CD4-positive, alpha-beta memory T cell (primary cell): Measurements from ENCODE around the gene PID1. TPM values are rescaled to one million over a fixed set of nuclear protein-coding genes. Genes with fewer than 3 reads are reported as not detected.

Experiments used
- CTCF ChIA-PET: fragments of 350-600 bp; sonication (Branson Sonifier 250); formaldehyde crosslinking; loops from one replicate; lab custom pipeline; 2021; ENCODE audit warnings: inconsistent platforms; ENCODE audit not compliant: partially characterized antibody; lab: Charles Lee
- POLR2A ChIA-PET: fragments of 350-600 bp; sonication (Branson Sonifier 250); formaldehyde crosslinking; loops from one replicate; lab custom pipeline; 2021; ENCODE audit not compliant: partially characterized antibody; lab: Charles Lee
- DNase-seq, 5 donors: peaks; one replicate each; pipeline versions ENCODE4 v3.0.0 to v3.0.0-alpha.2; 2020 to 2022; ENCODE audit warnings: mixed read lengths in 1 of 5
- H3K27ac ChIP-seq: one replicate; pipeline ENCODE4 v1.7.0; 2013; ENCODE audit warnings: low read depth, low read length
- H3K27me3 ChIP-seq: 2 replicates; pipeline ENCODE4 v1.7.0; 2013; ENCODE audit warnings: mild to moderate bottlenecking, low read length, moderate library complexity; ENCODE audit not compliant: insufficient read depth
- H3K36me3 ChIP-seq: 2 replicates; pipeline ENCODE4 v1.7.0; 2013; ENCODE audit warnings: mild to moderate bottlenecking, low read length, moderate library complexity; ENCODE audit not compliant: insufficient read depth
- H3K4me1 ChIP-seq: 2 replicates; pipeline ENCODE4 v1.7.0; 2013; ENCODE audit warnings: mild to moderate bottlenecking, low read length, moderate library complexity; ENCODE audit not compliant: insufficient read depth
- H3K4me3 ChIP-seq, 2 donors: one replicate each; pipeline ENCODE4 v1.7.0; 2013; ENCODE audit warnings: low read length in 2 of 2, mild to moderate bottlenecking in 1 of 2
- H3K9me3 ChIP-seq, 2 donors: one replicate each; pipeline ENCODE4 v1.7.0; 2013; ENCODE audit warnings: low read length in 2 of 2, control low read depth in 1 of 2; ENCODE audit not compliant: control insufficient read depth in 1 of 2
- H3K27ac Mint-ChIP-seq, 7 donors: one replicate each; pipeline ENCODE4 v1.8.0; 2020 to 2021; ENCODE audit warnings: mixed read lengths in 7 of 7, mild to moderate bottlenecking in 6 of 7, inconsistent platforms in 3 of 7, moderate library complexity in 3 of 7
- H3K27me3 Mint-ChIP-seq, 2 donors: one replicate each; pipeline ENCODE4 v1.8.0; 2020 to 2021; ENCODE audit warnings: mixed read lengths in 2 of 2
- H3K36me3 Mint-ChIP-seq, 2 donors: one replicate each; pipeline ENCODE4 v1.8.0; 2020 to 2021; ENCODE audit warnings: mixed read lengths in 2 of 2, inconsistent platforms in 1 of 2, mild to moderate bottlenecking in 1 of 2
- H3K4me1 Mint-ChIP-seq, 4 donors: one replicate each; pipeline ENCODE4 v1.8.0; 2020 to 2021; ENCODE audit warnings: mixed read lengths in 4 of 4, mild to moderate bottlenecking in 1 of 4
- H3K4me3 Mint-ChIP-seq, 8 donors: one replicate each; pipeline ENCODE4 v1.8.0; 2020 to 2021; ENCODE audit warnings: mixed read lengths in 8 of 8, mild to moderate bottlenecking in 7 of 8, moderate library complexity in 6 of 8, inconsistent platforms in 3 of 8
- H3K9me3 Mint-ChIP-seq, 8 donors: one replicate each; pipeline ENCODE4 v1.8.0; 2020 to 2021; ENCODE audit warnings: mixed read lengths in 8 of 8, mild to moderate bottlenecking in 5 of 8, inconsistent platforms in 3 of 8, moderate library complexity in 1 of 8
- intact Hi-C: fragments of 100-400 bp; cut with micrococcal nuclease; formaldehyde crosslinking; loops from one replicate; pipeline ENCODE4 v1.15.1; 2023
- polyA plus RNA-seq, 2 donors: library from polyadenylated mRNA; unstranded; fragments of 300-500 nt; fragmentation: Illumina TruSeq; gene quantifications; one replicate each; pipeline ENCODE4 v1.2.3, GENCODE V29; 2021
- total RNA-seq, 2 experiments: library from RNA; stranded (reverse); gene quantifications; one replicate each; pipeline ENCODE4 v1.2.3, GENCODE V29; 2021

The PID1 gene
- total and polyA plus RNA-seq, 4 experiments from 2014 or later: 0.47 to 0.55 TPM; not detected in 2

DNA sequence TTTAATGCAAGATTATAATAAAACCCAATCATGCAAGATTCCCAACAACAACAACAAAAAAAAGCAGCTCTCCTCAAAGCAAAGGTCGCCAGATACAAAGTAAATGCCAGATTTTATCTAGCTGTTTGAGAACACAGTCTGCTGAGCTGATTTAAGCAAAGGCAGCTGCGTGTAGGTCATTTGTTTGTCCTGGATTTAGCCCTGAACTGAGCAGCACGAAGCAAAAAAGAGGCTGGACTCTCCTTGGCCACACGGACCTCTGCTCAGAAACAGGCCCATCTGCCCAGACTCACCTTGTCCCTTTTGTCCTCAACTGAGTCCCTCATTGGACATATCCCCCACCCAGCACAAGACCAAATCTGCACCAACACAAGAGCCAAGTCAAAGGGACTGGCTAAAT, 91.5 kb downstream of the PID1 start:
- DNase-seq: no peak
- no peaks in the 10 kb centered on the region for H3K9me3 ChIP-seq
- no peaks in the 10 kb centered on the region for H3K4me1 ChIP-seq
- POLR2A ChIA-PET: no interaction called here
- no peak overlapping the region for H3K27ac Mint-ChIP-seq
- no peak overlapping the region for H3K4me3 ChIP-seq
- no peaks in the 10 kb centered on the region for H3K36me3 Mint-ChIP-seq
- no peaks in the 10 kb centered on the region for H3K27me3 ChIP-seq
- CTCF ChIA-PET: no interaction called here
- H3K4me3 Mint-ChIP-seq: no peak overlapping the region
- no peaks in the 10 kb centered on the region for H3K4me1 Mint-ChIP-seq
- no peak overlapping the region for H3K27ac ChIP-seq
- no peaks in the 10 kb centered on the region for H3K36me3 ChIP-seq
- peaks cover 0 to 10% (median 5%) of the 10 kb centered on the region in 8 donors for H3K9me3 Mint-ChIP-seq
- intact Hi-C loops: no loop called here
- H3K27me3 Mint-ChIP-seq: no peaks in the 10 kb centered on the region

DNA sequence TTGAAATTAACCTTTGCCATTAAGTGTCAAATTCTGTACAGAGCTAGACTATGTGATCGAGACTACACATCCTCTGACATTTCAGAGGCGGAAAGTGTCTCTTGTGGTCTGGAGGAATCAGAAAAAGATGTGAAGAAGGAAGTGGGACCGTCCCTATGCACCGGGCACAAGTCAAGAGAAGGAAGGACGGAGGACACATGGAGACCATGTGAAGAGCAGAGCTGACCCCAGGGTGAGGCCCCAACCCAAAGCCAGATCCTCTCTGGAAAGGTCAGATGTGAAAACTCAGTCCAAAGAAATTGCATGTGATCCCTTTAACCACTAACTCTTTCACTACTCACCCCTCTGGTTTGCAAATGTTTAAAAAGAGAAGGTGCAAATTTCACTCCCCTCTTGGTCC, 92.4 kb downstream of the PID1 start:
- Histone ChIP-seq H3K27ac (no peak overlapping the region), H3K27me3 (no peaks in the 10 kb centered on the region), H3K4me3 (no peak overlapping the region), H3K4me1 (no peaks in the 10 kb centered on the region), H3K9me3 (no peaks in the 10 kb centered on the region), H3K36me3 (no peaks in the 10 kb centered on the region)
- Mint-ChIP-seq H3K4me3 (no peak overlapping the region), H3K27ac (no peak overlapping the region), H3K36me3 (no peaks in the 10 kb centered on the region), H3K27me3 (no peaks in the 10 kb centered on the region), H3K9me3 (peaks cover 0 to 18% (median 8%) of the 10 kb centered on the region in 8 donors), H3K4me1 (no peaks in the 10 kb centered on the region)
- intact Hi-C loops: no loop called here
- POLR2A ChIA-PET: no interaction called here
- no peak for DNase-seq
- CTCF ChIA-PET: no interaction called here

DNA sequence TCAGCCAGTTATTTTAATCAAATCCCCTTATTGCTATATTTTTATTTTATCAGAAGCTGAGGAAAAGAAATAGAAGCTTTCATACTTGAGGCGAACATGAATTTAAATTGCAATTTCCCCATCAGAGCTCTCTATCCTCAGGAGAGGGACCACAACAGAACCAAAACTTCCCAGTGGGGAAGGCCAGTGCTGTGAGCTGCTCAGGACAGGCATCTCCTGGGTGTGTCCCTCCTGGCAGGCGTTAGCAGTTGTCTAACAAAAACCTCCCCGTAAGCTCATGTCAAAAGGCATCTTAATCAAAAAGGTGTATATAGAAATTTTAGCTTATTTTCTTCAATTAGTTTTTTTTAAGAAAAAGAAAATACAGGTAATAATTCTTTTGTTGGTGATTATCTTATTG, 93.0 kb downstream of the PID1 start:
- Histone ChIP-seq H3K4me1 (no peaks in the 10 kb centered on the region), H3K9me3 (no peaks in the 10 kb centered on the region), H3K4me3 (no peak overlapping the region), H3K27me3 (no peaks in the 10 kb centered on the region), H3K27ac (no peak overlapping the region), H3K36me3 (no peaks in the 10 kb centered on the region)
- intact Hi-C loops: no loop called here
- H3K27me3 Mint-ChIP-seq: no peaks in the 10 kb centered on the region
- POLR2A ChIA-PET: no interaction called here
- no peak for DNase-seq
- H3K4me3 Mint-ChIP-seq: no peak overlapping the region
- peaks cover 0 to 18% (median 8%) of the 10 kb centered on the region in 8 donors for H3K9me3 Mint-ChIP-seq
- no peaks in the 10 kb centered on the region for H3K4me1 Mint-ChIP-seq
- CTCF ChIA-PET: no interaction called here
- H3K27ac Mint-ChIP-seq: no peak overlapping the region
- no peaks in the 10 kb centered on the region for H3K36me3 Mint-ChIP-seq

DNA sequence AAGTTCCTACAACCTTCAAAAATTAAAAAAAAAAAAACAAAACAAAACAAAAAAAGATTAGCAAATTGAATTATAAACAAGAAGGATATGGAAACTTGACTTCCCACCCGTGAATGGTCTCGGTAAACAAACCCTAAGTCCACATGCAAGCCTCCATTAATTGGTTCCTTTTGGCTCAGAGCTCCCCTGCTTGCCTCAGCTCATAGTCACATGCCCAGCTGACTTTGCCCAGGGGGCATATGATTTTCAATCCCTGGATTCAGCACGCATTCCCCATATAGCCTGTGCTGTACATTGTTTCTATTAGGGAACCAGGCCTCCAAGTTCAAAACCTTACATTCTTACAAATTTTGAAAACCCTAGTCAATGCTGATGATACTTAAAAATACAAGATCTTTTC, 95.0 kb downstream of the PID1 start:
- intact Hi-C loops: no loop called here
- H3K4me3 ChIP-seq: no peak overlapping the region
- ChIA-PET POLR2A (no interaction called here), CTCF (no interaction called here)
- Mint-ChIP-seq H3K9me3 (peaks cover 0 to 19% (median 7%) of the 10 kb centered on the region in 8 donors), H3K36me3 (no peaks in the 10 kb centered on the region), H3K27ac (no peak overlapping the region), H3K4me1 (no peaks in the 10 kb centered on the region), H3K4me3 (no peak overlapping the region), H3K27me3 (no peaks in the 10 kb centered on the region)
- no peak overlapping the region for H3K27ac ChIP-seq
- DNase-seq: no peak
- H3K36me3 ChIP-seq: no peaks in the 10 kb centered on the region
- H3K9me3 ChIP-seq: no peaks in the 10 kb centered on the region
- no peaks in the 10 kb centered on the region for H3K27me3 ChIP-seq
- no peaks in the 10 kb centered on the region for H3K4me1 ChIP-seq

DNA sequence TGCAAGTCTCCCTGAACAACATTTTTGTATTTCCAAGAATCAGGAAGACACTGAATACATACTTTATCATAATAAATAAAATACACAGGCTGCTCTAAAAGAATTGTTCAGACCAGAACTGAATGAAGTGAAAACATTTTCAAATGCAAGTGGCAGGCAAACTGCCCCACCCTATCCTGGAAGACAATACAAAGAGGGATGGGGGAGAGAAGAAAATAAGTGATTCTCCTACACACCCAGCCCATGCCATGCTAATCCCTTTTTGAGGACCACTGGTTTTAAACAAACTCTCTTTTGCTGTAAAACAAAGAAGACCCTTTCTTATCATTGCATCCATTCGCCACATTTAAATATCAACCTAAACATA, 95.6 kb downstream of the PID1 start:
- DNase-seq: no peak
- Histone ChIP-seq H3K9me3 (no peaks in the 10 kb centered on the region), H3K4me3 (no peak overlapping the region), H3K27ac (no peak overlapping the region), H3K36me3 (no peaks in the 10 kb centered on the region), H3K4me1 (no peaks in the 10 kb centered on the region), H3K27me3 (no peaks in the 10 kb centered on the region)
- ChIA-PET CTCF (no interaction called here), POLR2A (no interaction called here)
- H3K4me1 Mint-ChIP-seq: no peaks in the 10 kb centered on the region
- peaks cover 0 to 19% (median 7%) of the 10 kb centered on the region in 8 donors for H3K9me3 Mint-ChIP-seq
- no peaks in the 10 kb centered on the region for H3K36me3 Mint-ChIP-seq
- intact Hi-C loops: no loop called here
- H3K27ac Mint-ChIP-seq: no peak overlapping the region
- no peak overlapping the region for H3K4me3 Mint-ChIP-seq
- no peaks in the 10 kb centered on the region for H3K27me3 Mint-ChIP-seq

DNA sequence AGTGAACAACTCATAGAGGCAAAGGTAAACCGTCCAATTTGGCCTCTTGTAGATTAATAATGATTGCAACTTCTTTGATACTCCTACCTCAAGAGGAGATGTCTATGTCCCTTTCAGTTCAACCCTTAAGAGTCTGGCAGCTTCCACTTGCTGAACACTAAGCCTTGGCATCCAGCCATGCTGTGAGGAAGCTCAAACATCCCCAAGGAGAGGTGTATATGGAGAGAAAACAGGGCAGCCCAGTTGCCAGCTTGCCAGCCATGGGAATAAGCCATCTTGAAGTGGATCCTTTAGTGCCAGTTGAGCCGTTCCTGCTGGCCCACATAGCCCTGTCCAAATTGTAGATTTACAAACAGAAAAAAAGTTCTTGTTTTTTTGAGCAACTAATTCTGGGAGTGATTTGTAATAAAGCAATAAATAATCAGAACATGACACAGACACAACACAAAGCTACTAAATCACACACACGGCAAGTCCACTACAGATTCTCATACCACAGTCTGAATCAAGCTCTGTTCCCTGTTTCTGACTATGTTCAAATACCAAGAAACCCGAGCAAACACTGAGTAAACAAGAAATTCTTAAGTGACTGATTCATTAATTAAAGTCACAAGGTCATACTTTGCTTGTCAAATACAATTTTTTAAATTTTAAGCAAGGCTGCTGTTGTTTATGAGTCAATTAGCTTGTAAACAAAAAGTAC, 96.1 kb downstream of the PID1 start:
- Histone ChIP-seq H3K36me3 (no peaks in the 10 kb centered on the region), H3K27me3 (no peaks in the 10 kb centered on the region), H3K27ac (no peak overlapping the region), H3K9me3 (no peaks in the 10 kb centered on the region), H3K4me3 (no peak overlapping the region), H3K4me1 (no peaks in the 10 kb centered on the region)
- POLR2A ChIA-PET: no interaction called here
- peaks cover 0 to 1% of the 10 kb centered on the region in 2 donors for H3K27me3 Mint-ChIP-seq
- intact Hi-C loops: no loop called here
- no peaks in the 10 kb centered on the region for H3K4me1 Mint-ChIP-seq
- H3K27ac Mint-ChIP-seq: no peak overlapping the region
- DNase-seq: no peak
- H3K9me3 Mint-ChIP-seq: peaks cover 0 to 19% (median 7%) of the 10 kb centered on the region in 8 donors
- H3K4me3 Mint-ChIP-seq: no peak overlapping the region
- no peaks in the 10 kb centered on the region for H3K36me3 Mint-ChIP-seq
- CTCF ChIA-PET: no interaction called here

DNA sequence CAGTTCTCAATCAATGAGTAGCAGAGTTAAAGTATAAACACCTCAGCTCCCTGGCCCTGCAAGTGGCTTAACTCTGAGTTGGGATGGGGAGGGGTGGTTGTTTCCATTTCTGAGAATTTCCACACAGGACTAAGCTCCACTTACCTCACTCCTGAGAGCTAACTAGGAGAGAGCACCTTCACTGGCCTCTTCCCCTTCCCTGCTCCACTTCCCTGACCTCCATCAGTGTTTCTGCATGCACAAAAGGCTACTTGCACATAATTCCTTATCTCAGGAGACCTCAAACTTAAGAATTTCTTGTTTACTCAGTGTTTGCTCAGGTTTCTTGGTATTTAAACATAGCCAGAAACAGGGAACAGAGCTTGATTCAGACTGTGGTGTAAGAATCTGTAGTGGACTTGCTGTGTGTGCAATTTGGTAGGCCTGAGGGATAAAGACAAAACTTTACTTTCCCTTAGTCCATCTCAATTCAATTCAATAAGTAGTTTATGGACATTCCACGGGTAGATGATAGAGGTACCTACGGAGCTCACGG, 97.2 kb downstream of the PID1 start:
- intact Hi-C loops: no loop called here
- Mint-ChIP-seq H3K9me3 (peaks cover 0 to 19% (median 6%) of the 10 kb centered on the region in 8 donors), H3K27ac (no peak overlapping the region), H3K4me1 (no peaks in the 10 kb centered on the region), H3K27me3 (peaks cover 0 to 1% of the 10 kb centered on the region in 2 donors), H3K36me3 (no peaks in the 10 kb centered on the region), H3K4me3 (no peak overlapping the region)
- Histone ChIP-seq H3K27me3 (no peaks in the 10 kb centered on the region), H3K27ac (no peak overlapping the region), H3K36me3 (no peaks in the 10 kb centered on the region), H3K9me3 (no peaks in the 10 kb centered on the region), H3K4me1 (no peaks in the 10 kb centered on the region), H3K4me3 (no peak overlapping the region)
- no peak for DNase-seq
- POLR2A ChIA-PET: no interaction called here
- CTCF ChIA-PET: no interaction called here
